ENCODE data around the gene ALDH3A2. TPM values are rescaled to one million over a fixed set of nuclear protein-coding genes. Genes with fewer than 3 reads are reported as not detected.

The ALDH3A2 gene
- total RNA-seq, 2 donors from 2014 or later = 26.9 to 60.1 TPM

GRCh38 chr17:19713901-19714361, 65.4 kb downstream of the ALDH3A2 start:
- DNase-seq = peak; percentile 56
- 88 to 92% methylated on average over 12 to 28 of the region's 28 CpGs for WGBS, 2 experiments (ENCODE audit: insufficient coverage in 1 of 2, insufficient read length in 1 of 2)

GRCh38 chr17:19714542-19715411, 66.2 kb downstream of the ALDH3A2 start:
- DNase-seq = peak; percentile 83
- H3K36me3 Mint-ChIP-seq (ENCODE audit: low read depth) = no peaks in the 10 kb centered on the region
- H3K36me3 ChIP-seq (ENCODE audit: control insufficient read depth, insufficient read depth, low read length) = no peaks in the 10 kb centered on the region
- no peak overlapping the region for H3K9ac ChIP-seq (ENCODE audit: extremely low read depth, low read length, poor library complexity, severe bottlenecking)
- no peaks in the 10 kb centered on the region for H3K9me3 ChIP-seq (ENCODE audit: control insufficient read depth, low read length)
- WGBS, 2 experiments (ENCODE audit: insufficient coverage in 1 of 2, insufficient read length in 1 of 2) = 92 to 94% methylated on average over 15 to 27 of the region's 27 CpGs
- no peaks in the 10 kb centered on the region for H3K9me3 Mint-ChIP-seq
- peaks cover 9% of the 10 kb centered on the region for H3K4me1 Mint-ChIP-seq
- H3K27me3 Mint-ChIP-seq (ENCODE audit: insufficient read depth) = no peaks in the 10 kb centered on the region
- no peak overlapping the region for H3K27ac Mint-ChIP-seq
- H3K4me3 ChIP-seq (ENCODE audit: low read length) = no peak overlapping the region
- no peaks in the 10 kb centered on the region for H3K4me1 ChIP-seq (ENCODE audit: control insufficient read depth, insufficient read depth, low read length)
- H3K27me3 ChIP-seq (ENCODE audit: control insufficient read depth, insufficient read depth, low read length, poor library complexity, severe bottlenecking) = no peaks in the 10 kb centered on the region
- no peak overlapping the region for H3K27ac ChIP-seq (ENCODE audit: low read depth, low read length)
- peak; percentile 25 for TF ChIP-seq CTCF (conservative IDR thresholded peaks at IDR 0.05)
- no peak overlapping the region for H3K4me3 Mint-ChIP-seq

More at GRCh38 chr17:19713901-19714361, 65.4 kb downstream of the ALDH3A2 start:
- no peak for TF ChIP-seq CTCF (conservative IDR thresholded peaks at IDR 0.05)
- Mint-ChIP-seq H3K4me3 (no peak overlapping the region), H3K27ac (no peak overlapping the region), H3K9me3 (no peaks in the 10 kb centered on the region), H3K4me1 (peaks cover 9% of the 10 kb centered on the region), H3K27me3 (ENCODE audit: insufficient read depth) (no peaks in the 10 kb centered on the region), H3K36me3 (ENCODE audit: low read depth) (no peaks in the 10 kb centered on the region)
- H3K9ac ChIP-seq (ENCODE audit: extremely low read depth, low read length, poor library complexity, severe bottlenecking) = no peak overlapping the region
- no peak overlapping the region for H3K27ac ChIP-seq (ENCODE audit: low read depth, low read length)
- no peaks in the 10 kb centered on the region for H3K9me3 ChIP-seq (ENCODE audit: control insufficient read depth, low read length)
- H3K27me3 ChIP-seq (ENCODE audit: control insufficient read depth, insufficient read depth, low read length, poor library complexity, severe bottlenecking) = no peaks in the 10 kb centered on the region
- no peaks in the 10 kb centered on the region for H3K36me3 ChIP-seq (ENCODE audit: control insufficient read depth, insufficient read depth, low read length)
- no peaks in the 10 kb centered on the region for H3K4me1 ChIP-seq (ENCODE audit: control insufficient read depth, insufficient read depth, low read length)
- no peak overlapping the region for H3K4me3 ChIP-seq (ENCODE audit: low read length)

- Mint-ChIP-seq H3K36me3 (ENCODE audit: low read depth) (no peaks in the 10 kb centered on the region), H3K4me3 (no peak within 1 kb of the TSS), H3K27me3 (ENCODE audit: insufficient read depth) (no peaks in the 10 kb centered on the region), H3K4me1 (peaks cover 11% of the 10 kb centered on the region), H3K27ac (no peak within 1 kb of the TSS), H3K9me3 (no peaks in the 10 kb centered on the region)
- Histone ChIP-seq H3K27ac (ENCODE audit: low read depth, low read length) (no peak within 1 kb of the TSS), H3K4me3 (ENCODE audit: low read length) (no peak within 1 kb of the TSS), H3K9ac (ENCODE audit: extremely low read depth, low read length, poor library complexity, severe bottlenecking) (no peak within 1 kb of the TSS), H3K4me1 (ENCODE audit: control insufficient read depth, insufficient read depth, low read length) (no peaks in the 10 kb centered on the region), H3K36me3 (ENCODE audit: control insufficient read depth, insufficient read depth, low read length) (no peaks in the 10 kb centered on the region), H3K27me3 (ENCODE audit: control insufficient read depth, insufficient read depth, low read length, poor library complexity, severe bottlenecking) (no peaks in the 10 kb centered on the region), H3K9me3 (ENCODE audit: control insufficient read depth, low read length) (no peaks in the 10 kb centered on the region)
- 83 to 86% methylated on average over 6 to 13 of the region's 13 CpGs for WGBS, 2 experiments (ENCODE audit: insufficient coverage in 1 of 2, insufficient read length in 1 of 2)
- TF ChIP-seq CTCF (conservative IDR thresholded peaks at IDR 0.05) = no peak
- peak; percentile 66 for DNase-seq
Observed at GRCh38 chr17:19716108-19717030, 67.8 kb downstream of the ALDH3A2 start, which contains the start of gene SLC47A2. Gene SLC47A2, minus strand, starts transcription at chr17:19716584. Its CDS starts 29 bp downstream, at chr17:19716555.
